ENCODE data around the gene PRDM2. TPM values are rescaled to one million over a fixed set of nuclear protein-coding genes. Genes with fewer than 3 reads are reported as not detected.

The PRDM2 gene
- total and polyA plus RNA-seq, 2 of the 13 experiments (the other 11 are each of a cell fraction or from before 2014, with no cell fraction given): 4.0 to 6.5 TPM

DNA sequence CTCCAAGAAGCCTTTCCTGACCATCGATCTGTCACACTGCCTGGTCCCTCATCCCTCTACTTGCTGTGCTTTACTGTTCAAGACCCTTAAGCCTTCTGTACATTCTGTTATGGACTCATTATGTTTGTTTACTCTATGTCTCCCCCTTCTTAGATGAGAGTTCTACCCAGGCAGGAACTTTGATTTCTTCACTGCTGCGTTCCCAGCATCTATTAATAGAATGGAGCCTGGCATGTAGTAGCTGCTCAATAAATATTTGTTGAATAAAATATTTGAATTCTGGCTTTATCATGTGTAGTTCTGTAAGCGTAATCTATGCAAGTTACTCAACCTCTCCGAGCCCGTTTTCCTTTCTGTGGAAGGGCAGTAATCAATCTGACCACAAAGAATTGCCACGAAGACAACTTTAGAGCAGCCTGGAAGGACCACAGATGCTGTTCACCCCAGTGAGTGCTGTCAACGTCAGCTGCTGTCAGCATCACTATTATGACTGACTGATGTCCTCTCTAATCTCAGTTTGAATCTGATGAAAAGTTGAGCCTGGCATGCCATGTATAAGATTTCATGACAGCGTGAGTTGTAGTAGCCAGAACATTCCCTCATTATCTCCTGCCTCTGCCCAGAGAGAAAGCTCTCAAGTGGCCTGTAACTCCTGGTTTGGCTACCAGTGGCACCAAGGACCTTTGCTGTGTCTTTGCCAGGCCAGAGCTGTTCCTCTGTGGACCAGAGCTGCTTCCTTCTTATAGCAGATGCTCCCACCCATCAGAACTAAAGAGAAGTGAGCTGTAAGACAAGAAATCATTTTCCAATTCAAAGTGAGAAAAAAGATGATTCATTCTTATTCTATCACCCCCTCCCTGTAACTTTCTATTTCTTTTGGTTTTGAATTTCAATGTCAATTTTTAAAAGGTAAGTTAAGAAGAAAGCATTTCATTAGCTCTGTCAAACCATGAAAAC, 94.5 kb downstream of the PRDM2 start:
- Histone ChIP-seq H3K9ac (ENCODE audit: insufficient read depth, low read depth, low read length) (no peak overlapping the region), H3K4me2 (ENCODE audit: low read depth, low read length) (no peak overlapping the region), H3K27me3 (ENCODE audit: control insufficient read depth in 1 of 2, insufficient read depth in 2 of 2, low read length in 2 of 2) (no peaks in the 10 kb centered on the region), H3K36me3 (replicated peaks in 1 of 2; ENCODE audit: control insufficient read depth in 1 of 2, insufficient read depth in 2 of 2, low read length in 2 of 2) (no peaks in the 10 kb centered on the region), H2AFZ (ENCODE audit: low read length) (no peak overlapping the region), H3K27ac (ENCODE audit: extremely low read length, insufficient read depth, low read length) (no peak overlapping the region), H3K79me2 (ENCODE audit: insufficient read depth, low read length) (no peaks in the 10 kb centered on the region), H4K20me1 (ENCODE audit: insufficient read depth, low read length) (no peaks in the 10 kb centered on the region), H3K9me3 (ENCODE audit: low read length) (no peaks in the 10 kb centered on the region), H3K4me3 (replicated peaks in 1 of 3; ENCODE audit: insufficient read depth in 1 of 3, low read depth in 2 of 3, low read length in 3 of 3) (no peak overlapping the region), H3K4me1 (ENCODE audit: insufficient read depth, low read length) (no peaks in the 10 kb centered on the region)
- intact Hi-C loops (cut with micrococcal nuclease; ENCODE audit: unreplicated experiment) (no loop called here), in situ Hi-C loops (cut with HindIII; ENCODE audit: extremely low pct_ligation_motif_present, low pct_unique_long_range_greater_than_20kb) (no loop called here)
- ChIA-PET POLR2A (no interaction called here), CTCF (ENCODE audit: low intra/inter-chr PET ratio, low total read pairs) (no interaction called here)
- WGBS (ENCODE audit: low lambda C conversion rate): 94% methylated on average over 8 of the region's 8 CpGs
- ATAC-seq: no peak
- DNase-seq (ENCODE audit: low spot score): no peak
- TF ChIP-seq SMAD3 (CRISPR knock-in tag; IDR thresholded peaks at IDR 0.05): no peak
- TF ChIP-seq, protein P1, sequence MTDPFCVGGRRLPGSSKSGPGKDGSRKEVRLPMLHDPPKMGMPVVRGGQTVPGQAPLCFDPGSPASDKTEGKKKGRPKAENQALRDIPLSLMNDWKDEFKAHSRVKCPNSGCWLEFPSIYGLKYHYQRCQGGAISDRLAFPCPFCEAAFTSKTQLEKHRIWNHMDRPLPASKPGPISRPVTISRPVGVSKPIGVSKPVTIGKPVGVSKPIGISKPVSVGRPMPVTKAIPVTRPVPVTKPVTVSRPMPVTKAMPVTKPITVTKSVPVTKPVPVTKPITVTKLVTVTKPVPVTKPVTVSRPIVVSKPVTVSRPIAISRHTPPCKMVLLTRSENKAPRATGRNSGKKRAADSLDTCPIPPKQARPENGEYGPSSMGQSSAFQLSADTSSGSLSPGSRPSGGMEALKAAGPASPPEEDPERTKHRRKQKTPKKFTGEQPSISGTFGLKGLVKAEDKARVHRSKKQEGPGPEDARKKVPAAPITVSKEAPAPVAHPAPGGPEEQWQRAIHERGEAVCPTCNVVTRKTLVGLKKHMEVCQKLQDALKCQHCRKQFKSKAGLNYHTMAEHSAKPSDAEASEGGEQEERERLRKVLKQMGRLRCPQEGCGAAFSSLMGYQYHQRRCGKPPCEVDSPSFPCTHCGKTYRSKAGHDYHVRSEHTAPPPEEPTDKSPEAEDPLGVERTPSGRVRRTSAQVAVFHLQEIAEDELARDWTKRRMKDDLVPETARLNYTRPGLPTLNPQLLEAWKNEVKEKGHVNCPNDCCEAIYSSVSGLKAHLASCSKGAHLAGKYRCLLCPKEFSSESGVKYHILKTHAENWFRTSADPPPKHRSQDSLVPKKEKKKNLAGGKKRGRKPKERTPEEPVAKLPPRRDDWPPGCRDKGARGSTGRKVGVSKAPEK (CRISPR knock-in tag; IDR thresholded peaks at IDR 0.05; ENCODE audit: borderline replicate concordance): no peak
- TF ChIP-seq ZNF773 (CRISPR knock-in tag; IDR thresholded peaks at IDR 0.05; ENCODE audit: borderline replicate concordance): no peak
- no peak for TF ChIP-seq KDM1A (CRISPR knock-in tag; IDR thresholded peaks at IDR 0.05)
- TF ChIP-seq KDM5A (IDR thresholded peaks at IDR 0.05; ENCODE audit: borderline replicate concordance, low read length): no peak
- no peak for TF ChIP-seq ZNF781 (CRISPR knock-in tag; IDR thresholded peaks at IDR 0.05; ENCODE audit: borderline replicate concordance, not compliant biosample characterization)
- TF ChIP-seq GATA4 (IDR thresholded peaks at IDR 0.05; ENCODE audit: borderline replicate concordance, low read depth): no peak
- TF ChIP-seq NRL (CRISPR knock-in tag; IDR thresholded peaks at IDR 0.05; ENCODE audit: borderline replicate concordance): no peak
- TF ChIP-seq CHD4 (IDR thresholded peaks at IDR 0.05; ENCODE audit: borderline replicate concordance, low read length): no peak
- TF ChIP-seq, protein P2, sequence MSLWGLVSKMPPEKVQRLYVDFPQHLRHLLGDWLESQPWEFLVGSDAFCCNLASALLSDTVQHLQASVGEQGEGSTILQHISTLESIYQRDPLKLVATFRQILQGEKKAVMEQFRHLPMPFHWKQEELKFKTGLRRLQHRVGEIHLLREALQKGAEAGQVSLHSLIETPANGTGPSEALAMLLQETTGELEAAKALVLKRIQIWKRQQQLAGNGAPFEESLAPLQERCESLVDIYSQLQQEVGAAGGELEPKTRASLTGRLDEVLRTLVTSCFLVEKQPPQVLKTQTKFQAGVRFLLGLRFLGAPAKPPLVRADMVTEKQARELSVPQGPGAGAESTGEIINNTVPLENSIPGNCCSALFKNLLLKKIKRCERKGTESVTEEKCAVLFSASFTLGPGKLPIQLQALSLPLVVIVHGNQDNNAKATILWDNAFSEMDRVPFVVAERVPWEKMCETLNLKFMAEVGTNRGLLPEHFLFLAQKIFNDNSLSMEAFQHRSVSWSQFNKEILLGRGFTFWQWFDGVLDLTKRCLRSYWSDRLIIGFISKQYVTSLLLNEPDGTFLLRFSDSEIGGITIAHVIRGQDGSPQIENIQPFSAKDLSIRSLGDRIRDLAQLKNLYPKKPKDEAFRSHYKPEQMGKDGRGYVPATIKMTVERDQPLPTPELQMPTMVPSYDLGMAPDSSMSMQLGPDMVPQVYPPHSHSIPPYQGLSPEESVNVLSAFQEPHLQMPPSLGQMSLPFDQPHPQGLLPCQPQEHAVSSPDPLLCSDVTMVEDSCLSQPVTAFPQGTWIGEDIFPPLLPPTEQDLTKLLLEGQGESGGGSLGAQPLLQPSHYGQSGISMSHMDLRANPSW (CRISPR knock-in tag; IDR thresholded peaks at IDR 0.05; ENCODE audit: borderline replicate concordance): no peak
- BruUV-seq (replicated peaks): no TSS peak
- no peak for FAIRE-seq

Data from HepG2 (cell line).